Common myeloid progenitor, CD34-positive (primary cell): Measurements from ENCODE around the gene NPAS1.
A peak's percentile ranks its signal among the peaks of the same experiment; 100 is the strongest.

Experiments used
- CTCF ChIA-PET: fragments of 350-600 bp; sonication (Branson Sonifier 250); formaldehyde crosslinking; loops from one replicate; lab custom pipeline; 2021; ENCODE audit warnings: antibody characterized with exemption; lab: Charles Lee
- POLR2A ChIA-PET: fragments of 350-600 bp; sonication (Branson Sonifier 250); formaldehyde crosslinking; loops from one replicate; lab custom pipeline; 2021; ENCODE audit warnings: antibody characterized with exemption; lab: Charles Lee
- DNase-seq, 3 donors: peaks; one replicate each; pipeline versions ENCODE4 v3.0.0 to v3.0.0-alpha.2; 2013
- H3K27ac ChIP-seq, 2 experiments: 1 replicate in 1 of 2; 2 replicates in 1 of 2; pipeline ENCODE4 v1.7.0; 2013; ENCODE audit warnings: inconsistent platforms in 2 of 2, low read length in 2 of 2, mild to moderate bottlenecking in 2 of 2, low read depth in 1 of 2, moderate library complexity in 1 of 2; ENCODE audit not compliant: severe bottlenecking in 2 of 2, insufficient read depth in 1 of 2, poor library complexity in 1 of 2
- H3K27me3 ChIP-seq, 5 experiments: replicated peaks in 2 of 5; 1 replicate in 3 of 5; 2 replicates in 2 of 5; pipeline versions ENCODE4 v1.6.1 to v1.7.0; 2013; ENCODE audit warnings: low read length in 4 of 5, mild to moderate bottlenecking in 2 of 5, moderate library complexity in 2 of 5, inconsistent platforms in 1 of 5; ENCODE audit not compliant: insufficient read depth in 5 of 5, control insufficient read depth in 4 of 5
- H3K36me3 ChIP-seq, 4 experiments: 1 replicate in 2 of 4; 2 replicates in 2 of 4; pipeline versions ENCODE4 v1.6.1 to v1.7.0; 2013; ENCODE audit warnings: low read length in 3 of 4, control low read depth in 1 of 4, mild to moderate bottlenecking in 1 of 4; ENCODE audit not compliant: control insufficient read depth in 4 of 4, insufficient read depth in 4 of 4
- H3K4me1 ChIP-seq, 4 experiments: 1 replicate in 3 of 4; 2 replicates in 1 of 4; pipeline versions ENCODE4 v1.6.1 to v1.7.1; 2013; ENCODE audit warnings: low read length in 3 of 4, mild to moderate bottlenecking in 3 of 4, control low read depth in 1 of 4, inconsistent platforms in 1 of 4, moderate library complexity in 1 of 4; ENCODE audit not compliant: control insufficient read depth in 4 of 4, insufficient read depth in 4 of 4; ENCODE audit errors: control extremely low read depth in 1 of 4
- H3K4me3 ChIP-seq, 7 experiments: 1 replicate in 4 of 7; 2 replicates in 3 of 7; pipeline versions ENCODE4 v1.5.1 to v1.7.0; 2013; ENCODE audit warnings: mild to moderate bottlenecking in 7 of 7, low read length in 6 of 7, moderate library complexity in 6 of 7, inconsistent platforms in 2 of 7, low read depth in 2 of 7, control low read depth in 1 of 7; ENCODE audit not compliant: insufficient read depth in 4 of 7, control insufficient read depth in 1 of 7; ENCODE audit errors: extremely low read depth in 1 of 7
- H3K9me3 ChIP-seq, 5 experiments: 1 replicate in 4 of 5; 2 replicates in 1 of 5; pipeline versions ENCODE4 v1.6.1 to v1.7.1; 2013; ENCODE audit warnings: low read length in 4 of 5, mild to moderate bottlenecking in 2 of 5, inconsistent platforms in 1 of 5, low read depth in 1 of 5, moderate library complexity in 1 of 5; ENCODE audit not compliant: control insufficient read depth in 4 of 5, insufficient read depth in 2 of 5; ENCODE audit errors: control extremely low read depth in 1 of 5
- WGBS: methylation state at CpG from one replicate; pipeline ENCODE4 v1.1.5; 2013; ENCODE audit not compliant: insufficient coverage; 5-methylcytosine and 5-hydroxymethylcytosine counted together

The NPAS1 gene

GRCh38 chr19:46990991-46991676 lies 28.5 kb upstream of the NPAS1 start:
- ChIA-PET POLR2A (no interaction called here), CTCF (interaction anchor here (0.7 to 6.6 kb wide), 24 partner anchors 9 to 233 kb away, joined by 3 to 51 read pairs (median 4); partner anchors contain the start of gene ARHGAP35)
- Histone ChIP-seq H3K4me1 (peaks cover 0 to 10% (median 6%) of the 10 kb centered on the region in 4 experiments), H3K36me3 (peaks cover 11 to 75% (median 47%) of the 10 kb centered on the region in 4 experiments), H3K27me3 (no peaks in the 10 kb centered on the region), H3K4me3 (no peak overlapping the region), H3K27ac (no peak overlapping the region), H3K9me3 (no peaks in the 10 kb centered on the region)
- DNase-seq: peak; percentile 49 to 61 (median 55)
- WGBS: 21% methylated on average over 8 of the region's 19 CpGs

GRCh38 chr19:46992699-46993535 lies 26.7 kb upstream of the NPAS1 start:
- ChIA-PET POLR2A (no interaction called here), CTCF (interaction anchor here (0.9 to 6.6 kb wide), 9 partner anchors 7 to 135 kb away, joined by 3 to 51 read pairs (median 5); no protein-coding TSS in a partner anchor)
- WGBS: 97% methylated on average over 20 of the region's 25 CpGs
- peaks cover 11 to 83% (median 52%) of the 10 kb centered on the region in 4 experiments for H3K36me3 ChIP-seq
- peaks cover 0 to 10% (median 6%) of the 10 kb centered on the region in 4 experiments for H3K4me1 ChIP-seq
- H3K27me3 ChIP-seq: no peaks in the 10 kb centered on the region
- no peak for DNase-seq
- H3K27ac ChIP-seq: no peak overlapping the region
- H3K9me3 ChIP-seq: no peaks in the 10 kb centered on the region
- no peak overlapping the region for H3K4me3 ChIP-seq

DNA sequence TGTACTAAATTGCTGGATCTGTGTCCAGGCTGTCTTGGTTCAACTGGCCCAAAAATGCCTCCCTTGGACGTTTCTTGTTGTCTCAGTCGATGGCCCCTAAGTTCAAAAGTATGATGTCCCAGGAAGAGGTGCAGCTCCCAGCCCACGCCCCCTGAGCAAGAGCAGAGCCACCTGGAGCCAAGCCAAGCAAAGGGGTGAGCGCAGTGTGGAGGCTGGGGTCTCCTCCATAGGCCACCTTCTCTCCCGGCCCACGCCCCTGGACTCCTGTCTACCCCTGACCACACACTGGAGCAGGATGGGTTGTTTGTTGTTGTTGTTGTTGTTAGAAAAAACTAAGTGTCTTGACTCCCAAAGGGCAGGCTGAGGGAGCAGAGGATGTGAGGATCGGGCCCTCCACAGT lies 26.0 kb upstream of the NPAS1 start:
- Histone ChIP-seq H3K27ac (no peak overlapping the region), H3K36me3 (peaks cover 7 to 83% (median 51%) of the 10 kb centered on the region in 4 experiments), H3K27me3 (no peaks in the 10 kb centered on the region), H3K9me3 (no peaks in the 10 kb centered on the region), H3K4me3 (no peak overlapping the region), H3K4me1 (peaks cover 0 to 10% (median 6%) of the 10 kb centered on the region in 4 experiments)
- CTCF ChIA-PET: interaction anchor here (0.9 to 6.6 kb wide), 7 partner anchors 11 to 136 kb away, joined by 3 to 51 read pairs (median 4); no protein-coding TSS in a partner anchor
- POLR2A ChIA-PET: no interaction called here
- no peak for DNase-seq
- 100% methylated on average over 5 of the region's 7 CpGs for WGBS

DNA sequence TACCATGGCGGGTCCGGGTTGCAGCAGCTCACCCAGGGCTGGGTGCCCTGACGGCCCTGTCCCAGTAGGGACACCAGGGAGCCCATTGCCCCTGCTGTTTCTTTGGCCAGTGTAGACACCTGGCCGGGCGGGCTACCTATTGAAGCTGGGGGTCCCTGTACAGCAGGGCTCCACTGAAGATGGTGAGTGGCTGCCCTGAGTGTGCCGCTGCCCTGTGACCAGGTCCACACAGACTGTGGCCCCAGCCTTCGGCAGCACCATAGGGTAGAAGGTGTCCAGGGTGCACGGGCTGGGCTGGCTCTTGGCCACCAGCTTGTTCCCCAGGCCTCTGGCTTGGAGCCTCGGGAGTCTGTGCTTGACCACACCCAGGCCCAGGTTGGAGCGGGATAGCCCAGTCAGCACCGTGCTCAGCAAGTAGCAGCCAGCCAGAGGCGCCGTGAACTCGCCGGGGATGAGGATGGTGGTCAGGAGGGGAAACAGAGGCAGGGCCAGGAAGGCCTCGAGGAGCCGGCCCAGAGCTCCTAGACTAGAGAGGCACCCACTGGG lies 25.4 kb upstream of the NPAS1 start:
- ChIA-PET POLR2A (no interaction called here), CTCF (interaction anchor here (0.9 to 6.6 kb wide), 2 partner anchors 11 to 137 kb away, joined by 3 to 51 read pairs; no protein-coding TSS in a partner anchor)
- 97% methylated on average over 11 of the region's 17 CpGs for WGBS
- H3K27me3 ChIP-seq: no peaks in the 10 kb centered on the region
- no peak overlapping the region for H3K4me3 ChIP-seq
- H3K36me3 ChIP-seq: peaks cover 7 to 83% (median 50%) of the 10 kb centered on the region in 4 experiments
- H3K4me1 ChIP-seq: peaks cover 0 to 10% (median 6%) of the 10 kb centered on the region in 4 experiments
- no peak for DNase-seq
- H3K9me3 ChIP-seq: no peaks in the 10 kb centered on the region
- no peak overlapping the region for H3K27ac ChIP-seq

DNA sequence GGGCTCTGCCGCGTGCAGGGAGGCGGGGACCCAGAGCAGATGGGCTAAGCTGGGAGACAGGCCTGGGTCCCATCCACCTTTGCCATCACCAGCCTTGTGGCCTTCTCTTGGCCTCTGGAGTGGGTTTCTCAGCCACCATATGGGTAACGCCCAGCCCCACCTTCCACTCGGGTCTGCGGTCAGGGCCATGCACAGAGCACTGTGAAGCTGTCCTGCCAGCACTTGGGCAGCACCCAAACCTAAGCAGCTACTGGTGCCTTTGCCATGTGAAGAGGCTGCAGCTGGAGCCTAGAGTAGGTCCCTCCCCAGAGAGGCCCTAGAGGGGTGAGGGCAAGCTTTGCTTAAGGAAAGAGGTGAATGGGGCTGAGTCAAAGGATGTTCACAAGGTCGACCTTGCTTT lies 24.1 kb upstream of the NPAS1 start:
- H3K9me3 ChIP-seq: no peaks in the 10 kb centered on the region
- WGBS: 98% methylated on average over 7 of the region's 7 CpGs
- no peaks in the 10 kb centered on the region for H3K27me3 ChIP-seq
- POLR2A ChIA-PET: interaction anchor here (0.6 kb wide), 1 partner anchor 14 kb away, joined by 3 read pairs; no protein-coding TSS in a partner anchor
- H3K27ac ChIP-seq: no peak overlapping the region
- H3K4me3 ChIP-seq: no peak overlapping the region
- H3K36me3 ChIP-seq: peaks cover 12 to 83% (median 51%) of the 10 kb centered on the region in 4 experiments
- peaks cover 0 to 10% (median 6%) of the 10 kb centered on the region in 4 experiments for H3K4me1 ChIP-seq
- DNase-seq: no peak
- CTCF ChIA-PET: interaction anchor here (1.6 kb wide), 1 partner anchor 18 kb away, joined by 8 read pairs; no protein-coding TSS in a partner anchor

- ChIA-PET CTCF (interaction anchor here (0.6 to 1.9 kb wide), 3 partner anchors 14 to 108 kb away, joined by 3 to 5 read pairs (median 3); no protein-coding TSS in a partner anchor), POLR2A (no interaction called here)
- no peak for DNase-seq
- no peak overlapping the region for H3K4me3 ChIP-seq
- H3K27me3 ChIP-seq: peaks cover 0 to 15% (median 8%) of the 10 kb centered on the region in 5 experiments
- 97% methylated on average over 14 of the region's 22 CpGs for WGBS
- H3K9me3 ChIP-seq: no peaks in the 10 kb centered on the region
- H3K27ac ChIP-seq: no peak overlapping the region
- H3K36me3 ChIP-seq: peaks cover 8 to 71% (median 45%) of the 10 kb centered on the region in 4 experiments
- peaks cover 0 to 9% (median 8%) of the 10 kb centered on the region in 4 experiments for H3K4me1 ChIP-seq
These were observed 21.1 kb upstream of the NPAS1 start for GRCh38 chr19:46998445-46999125.
